ENCODE data around the gene CBY3. TPM values are rescaled to one million over a fixed set of nuclear protein-coding genes. Genes with fewer than 3 reads are reported as not detected.

The CBY3 gene
- total and polyA plus RNA-seq, 2 of the 13 experiments (the other 11 are each of a cell fraction or from before 2014, with no cell fraction given), result not detected

DNA sequence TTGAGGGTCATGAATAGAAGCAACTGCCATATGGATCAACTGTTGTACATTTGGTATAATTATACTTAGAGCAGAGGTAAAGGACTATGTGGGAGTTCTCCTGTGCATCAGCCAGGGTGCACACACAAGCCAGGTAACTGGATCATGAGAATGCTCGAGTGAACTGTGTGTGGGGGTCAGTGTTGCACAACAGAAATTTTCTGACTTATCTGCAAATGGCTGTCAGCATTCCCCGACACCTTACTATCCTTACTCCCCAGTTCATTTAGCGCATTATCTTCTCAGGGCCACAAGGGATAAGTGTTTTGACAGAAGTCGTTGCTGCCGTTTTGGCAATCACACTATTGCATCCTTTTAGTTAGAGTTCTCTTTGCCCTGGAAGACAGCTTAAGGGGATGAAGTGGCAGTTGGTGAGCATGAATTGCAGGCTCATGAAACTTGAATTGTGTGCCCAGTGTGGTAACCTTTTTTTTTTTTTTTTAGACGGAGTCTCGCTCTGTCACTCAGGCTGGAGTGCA, 19.6 kb upstream of the CBY3 start (continued):
- TF ChIP-seq, protein P1, sequence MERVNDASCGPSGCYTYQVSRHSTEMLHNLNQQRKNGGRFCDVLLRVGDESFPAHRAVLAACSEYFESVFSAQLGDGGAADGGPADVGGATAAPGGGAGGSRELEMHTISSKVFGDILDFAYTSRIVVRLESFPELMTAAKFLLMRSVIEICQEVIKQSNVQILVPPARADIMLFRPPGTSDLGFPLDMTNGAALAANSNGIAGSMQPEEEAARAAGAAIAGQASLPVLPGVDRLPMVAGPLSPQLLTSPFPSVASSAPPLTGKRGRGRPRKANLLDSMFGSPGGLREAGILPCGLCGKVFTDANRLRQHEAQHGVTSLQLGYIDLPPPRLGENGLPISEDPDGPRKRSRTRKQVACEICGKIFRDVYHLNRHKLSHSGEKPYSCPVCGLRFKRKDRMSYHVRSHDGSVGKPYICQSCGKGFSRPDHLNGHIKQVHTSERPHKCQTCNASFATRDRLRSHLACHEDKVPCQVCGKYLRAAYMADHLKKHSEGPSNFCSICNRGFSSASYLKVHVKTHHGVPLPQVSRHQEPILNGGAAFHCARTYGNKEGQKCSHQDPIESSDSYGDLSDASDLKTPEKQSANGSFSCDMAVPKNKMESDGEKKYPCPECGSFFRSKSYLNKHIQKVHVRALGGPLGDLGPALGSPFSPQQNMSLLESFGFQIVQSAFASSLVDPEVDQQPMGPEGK (CRISPR knock-in tag; IDR thresholded peaks at IDR 0.05), result 0 out of 2 replicates have a peak, but pooled peaks have one; percentile 38
- TF ChIP-seq ZC3H4 (CRISPR knock-in tag; IDR thresholded peaks at IDR 0.05; ENCODE audit: borderline replicate concordance), result peak; percentile 60; the same call in 1 of the 2 replicates
- TF ChIP-seq, protein P2, sequence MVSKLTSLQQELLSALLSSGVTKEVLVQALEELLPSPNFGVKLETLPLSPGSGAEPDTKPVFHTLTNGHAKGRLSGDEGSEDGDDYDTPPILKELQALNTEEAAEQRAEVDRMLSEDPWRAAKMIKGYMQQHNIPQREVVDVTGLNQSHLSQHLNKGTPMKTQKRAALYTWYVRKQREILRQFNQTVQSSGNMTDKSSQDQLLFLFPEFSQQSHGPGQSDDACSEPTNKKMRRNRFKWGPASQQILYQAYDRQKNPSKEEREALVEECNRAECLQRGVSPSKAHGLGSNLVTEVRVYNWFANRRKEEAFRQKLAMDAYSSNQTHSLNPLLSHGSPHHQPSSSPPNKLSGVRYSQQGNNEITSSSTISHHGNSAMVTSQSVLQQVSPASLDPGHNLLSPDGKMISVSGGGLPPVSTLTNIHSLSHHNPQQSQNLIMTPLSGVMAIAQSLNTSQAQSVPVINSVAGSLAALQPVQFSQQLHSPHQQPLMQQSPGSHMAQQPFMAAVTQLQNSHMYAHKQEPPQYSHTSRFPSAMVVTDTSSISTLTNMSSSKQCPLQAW (CRISPR knock-in tag; IDR thresholded peaks at IDR 0.05), result no peak
- TF ChIP-seq XBP1 (CRISPR knock-in tag; IDR thresholded peaks at IDR 0.05), result no peak
- TF ChIP-seq ZNF616 (CRISPR knock-in tag; IDR thresholded peaks at IDR 0.05; ENCODE audit: low read depth), result no peak
- no peak for TF ChIP-seq ARNTL (CRISPR knock-in tag; IDR thresholded peaks at IDR 0.05)
- TF ChIP-seq, protein P3, sequence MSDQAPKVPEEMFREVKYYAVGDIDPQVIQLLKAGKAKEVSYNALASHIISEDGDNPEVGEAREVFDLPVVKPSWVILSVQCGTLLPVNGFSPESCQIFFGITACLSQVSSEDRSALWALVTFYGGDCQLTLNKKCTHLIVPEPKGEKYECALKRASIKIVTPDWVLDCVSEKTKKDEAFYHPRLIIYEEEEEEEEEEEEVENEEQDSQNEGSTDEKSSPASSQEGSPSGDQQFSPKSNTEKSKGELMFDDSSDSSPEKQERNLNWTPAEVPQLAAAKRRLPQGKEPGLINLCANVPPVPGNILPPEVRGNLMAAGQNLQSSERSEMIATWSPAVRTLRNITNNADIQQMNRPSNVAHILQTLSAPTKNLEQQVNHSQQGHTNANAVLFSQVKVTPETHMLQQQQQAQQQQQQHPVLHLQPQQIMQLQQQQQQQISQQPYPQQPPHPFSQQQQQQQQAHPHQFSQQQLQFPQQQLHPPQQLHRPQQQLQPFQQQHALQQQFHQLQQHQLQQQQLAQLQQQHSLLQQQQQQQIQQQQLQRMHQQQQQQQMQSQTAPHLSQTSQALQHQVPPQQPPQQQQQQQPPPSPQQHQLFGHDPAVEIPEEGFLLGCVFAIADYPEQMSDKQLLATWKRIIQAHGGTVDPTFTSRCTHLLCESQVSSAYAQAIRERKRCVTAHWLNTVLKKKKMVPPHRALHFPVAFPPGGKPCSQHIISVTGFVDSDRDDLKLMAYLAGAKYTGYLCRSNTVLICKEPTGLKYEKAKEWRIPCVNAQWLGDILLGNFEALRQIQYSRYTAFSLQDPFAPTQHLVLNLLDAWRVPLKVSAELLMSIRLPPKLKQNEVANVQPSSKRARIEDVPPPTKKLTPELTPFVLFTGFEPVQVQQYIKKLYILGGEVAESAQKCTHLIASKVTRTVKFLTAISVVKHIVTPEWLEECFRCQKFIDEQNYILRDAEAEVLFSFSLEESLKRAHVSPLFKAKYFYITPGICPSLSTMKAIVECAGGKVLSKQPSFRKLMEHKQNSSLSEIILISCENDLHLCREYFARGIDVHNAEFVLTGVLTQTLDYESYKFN (CRISPR knock-in tag; conservative IDR thresholded peaks at IDR 0.05), result no peak
- TF ChIP-seq, protein P4, sequence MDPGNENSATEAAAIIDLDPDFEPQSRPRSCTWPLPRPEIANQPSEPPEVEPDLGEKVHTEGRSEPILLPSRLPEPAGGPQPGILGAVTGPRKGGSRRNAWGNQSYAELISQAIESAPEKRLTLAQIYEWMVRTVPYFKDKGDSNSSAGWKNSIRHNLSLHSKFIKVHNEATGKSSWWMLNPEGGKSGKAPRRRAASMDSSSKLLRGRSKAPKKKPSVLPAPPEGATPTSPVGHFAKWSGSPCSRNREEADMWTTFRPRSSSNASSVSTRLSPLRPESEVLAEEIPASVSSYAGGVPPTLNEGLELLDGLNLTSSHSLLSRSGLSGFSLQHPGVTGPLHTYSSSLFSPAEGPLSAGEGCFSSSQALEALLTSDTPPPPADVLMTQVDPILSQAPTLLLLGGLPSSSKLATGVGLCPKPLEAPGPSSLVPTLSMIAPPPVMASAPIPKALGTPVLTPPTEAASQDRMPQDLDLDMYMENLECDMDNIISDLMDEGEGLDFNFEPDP (CRISPR knock-in tag; conservative IDR thresholded peaks at IDR 0.05), result no peak
- no peak for TF ChIP-seq FOXA1 (IDR thresholded peaks at IDR 0.05)
- no peak for TF ChIP-seq FOXA1 (CRISPR knock-in tag; IDR thresholded peaks at IDR 0.05)
- no peak for TF ChIP-seq ZNF18 (CRISPR knock-in tag; IDR thresholded peaks at IDR 0.05; ENCODE audit: insufficient replicate concordance)
- no peak for TF ChIP-seq AGO2 (optimal IDR thresholded peaks at IDR 0.05; ENCODE audit: low read depth, low read length)
- no peak for TF ChIP-seq ZKSCAN1 (IDR thresholded peaks at IDR 0.05; ENCODE audit: low read length)
- TF ChIP-seq MTF2 (CRISPR knock-in tag; IDR thresholded peaks at IDR 0.05; ENCODE audit: borderline replicate concordance), result no peak
- no peak for TF ChIP-seq FOXJ3 (CRISPR knock-in tag; IDR thresholded peaks at IDR 0.05; ENCODE audit: borderline replicate concordance)
- TF ChIP-seq ZNF510 (CRISPR knock-in tag; IDR thresholded peaks at IDR 0.05; ENCODE audit: low read depth), result no peak
- TF ChIP-seq, protein P5, sequence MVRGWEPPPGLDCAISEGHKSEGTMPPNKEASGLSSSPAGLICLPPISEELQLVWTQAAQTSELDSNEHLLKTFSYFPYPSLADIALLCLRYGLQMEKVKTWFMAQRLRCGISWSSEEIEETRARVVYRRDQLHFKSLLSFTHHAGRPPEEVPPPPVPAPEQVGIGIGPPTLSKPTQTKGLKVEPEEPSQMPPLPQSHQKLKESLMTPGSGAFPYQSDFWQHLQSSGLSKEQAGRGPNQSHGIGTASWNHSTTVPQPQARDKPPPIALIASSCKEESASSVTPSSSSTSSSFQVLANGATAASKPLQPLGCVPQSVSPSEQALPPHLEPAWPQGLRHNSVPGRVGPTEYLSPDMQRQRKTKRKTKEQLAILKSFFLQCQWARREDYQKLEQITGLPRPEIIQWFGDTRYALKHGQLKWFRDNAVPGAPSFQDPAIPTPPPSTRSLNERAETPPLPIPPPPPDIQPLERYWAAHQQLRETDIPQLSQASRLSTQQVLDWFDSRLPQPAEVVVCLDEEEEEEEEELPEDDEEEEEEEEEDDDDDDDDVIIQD (CRISPR knock-in tag; IDR thresholded peaks at IDR 0.05; ENCODE audit: low read depth), result no peak
- TF ChIP-seq NR2F2 (IDR thresholded peaks at IDR 0.05; ENCODE audit: borderline replicate concordance, low read depth), result no peak

Data from HepG2 (cell line).